Measurements from ENCODE around the gene UST. TPM values are rescaled to one million over a fixed set of nuclear protein-coding genes. Genes with fewer than 3 reads are reported as not detected.
"Not testable (repeated sequence)": the region's sequence is repeated elsewhere in the genome, so short reads cannot be mapped to it uniquely, and the experiment has no call there.

Gene UST
- total RNA-seq, 1 donor from 2014 or later = 17.1 TPM

GRCh38 chr6:148775161-148775560, 28.3 kb downstream of the UST start:
- no peak overlapping the region for H3K27ac Mint-ChIP-seq (ENCODE audit: unreplicated experiment)
- H3K9me3 Mint-ChIP-seq (ENCODE audit: low read depth) = no peaks in the 10 kb centered on the region
- H3K36me3 Mint-ChIP-seq (ENCODE audit: low read depth) = no peaks in the 10 kb centered on the region

GRCh38 chr6:148776321-148777308, 29.8 kb downstream of the UST start:
- H3K27ac Mint-ChIP-seq (ENCODE audit: unreplicated experiment) = peak overlapping the region; percentile 72
- no peak for TF ChIP-seq CTCF (IDR thresholded peaks at IDR 0.05)

More at GRCh38 chr6:148775161-148775560, 28.3 kb downstream of the UST start:
- no peak for DNase-seq (ENCODE audit: low spot score)
- no peak overlapping the region for H3K4me3 Mint-ChIP-seq (ENCODE audit: unreplicated experiment)
- peaks cover 43% of the 10 kb centered on the region for H3K4me1 Mint-ChIP-seq (ENCODE audit: low read depth)
- TF ChIP-seq CTCF (IDR thresholded peaks at IDR 0.05) = no peak
- H3K27me3 Mint-ChIP-seq (ENCODE audit: low read depth) = no peaks in the 10 kb centered on the region

GRCh38 chr6:148779142-148779562, 32.3 kb downstream of the UST start:
- Mint-ChIP-seq H3K4me1 (ENCODE audit: low read depth) (peaks cover 27% of the 10 kb centered on the region), H3K27me3 (ENCODE audit: low read depth) (no peaks in the 10 kb centered on the region), H3K9me3 (ENCODE audit: low read depth) (no peaks in the 10 kb centered on the region), H3K36me3 (ENCODE audit: low read depth) (no peaks in the 10 kb centered on the region), H3K4me3 (ENCODE audit: unreplicated experiment) (no peak overlapping the region), H3K27ac (ENCODE audit: unreplicated experiment) (no peak overlapping the region)
- no peak for DNase-seq (ENCODE audit: low spot score)
- no peak for TF ChIP-seq CTCF (IDR thresholded peaks at IDR 0.05)

More at GRCh38 chr6:148776321-148777308, 29.8 kb downstream of the UST start:
- Mint-ChIP-seq H3K4me1 (ENCODE audit: low read depth) (peaks cover 32% of the 10 kb centered on the region), H3K36me3 (ENCODE audit: low read depth) (no peaks in the 10 kb centered on the region), H3K4me3 (ENCODE audit: unreplicated experiment) (peak overlapping the region; percentile 0), H3K9me3 (ENCODE audit: low read depth) (no peaks in the 10 kb centered on the region), H3K27me3 (ENCODE audit: low read depth) (no peaks in the 10 kb centered on the region)
- DNase-seq (ENCODE audit: low spot score) = no peak

GRCh38 chr6:148780423-148780822, 33.6 kb downstream of the UST start:
- H3K27me3 Mint-ChIP-seq (ENCODE audit: low read depth); H3K36me3 Mint-ChIP-seq (ENCODE audit: low read depth); H3K4me3 Mint-ChIP-seq (ENCODE audit: unreplicated experiment); H3K9me3 Mint-ChIP-seq (ENCODE audit: low read depth); DNase-seq (ENCODE audit: low spot score); H3K27ac Mint-ChIP-seq (ENCODE audit: unreplicated experiment): not testable (repeated sequence)
- peaks cover 27% of the 10 kb centered on the region for H3K4me1 Mint-ChIP-seq (ENCODE audit: low read depth)

GRCh38 chr6:148780918-148781436, 34.1 kb downstream of the UST start:
- no peak for TF ChIP-seq CTCF (IDR thresholded peaks at IDR 0.05)
- no peak overlapping the region for H3K4me3 Mint-ChIP-seq (ENCODE audit: unreplicated experiment)
- DNase-seq (ENCODE audit: low spot score) = no peak
- peaks cover 23% of the 10 kb centered on the region for H3K4me1 Mint-ChIP-seq (ENCODE audit: low read depth)
- no peaks in the 10 kb centered on the region for H3K36me3 Mint-ChIP-seq (ENCODE audit: low read depth)
- no peaks in the 10 kb centered on the region for H3K9me3 Mint-ChIP-seq (ENCODE audit: low read depth)
- H3K27ac Mint-ChIP-seq (ENCODE audit: unreplicated experiment) = no peak overlapping the region
- H3K27me3 Mint-ChIP-seq (ENCODE audit: low read depth) = no peaks in the 10 kb centered on the region
